ENCODE data around the gene GFPT1. TPM values are rescaled to one million over a fixed set of nuclear protein-coding genes. Genes with fewer than 3 reads are reported as not detected.

The GFPT1 gene
- total and polyA plus RNA-seq, 9 of the 15 experiments (the other 6 are each of a cell fraction or from before 2014, with no cell fraction given), result 6.6 to 38.3 (median 15.9) TPM

- Histone ChIP-seq H3K27me3 (ENCODE audit: control insufficient read depth in 2 of 2, insufficient read depth in 2 of 2, low read length in 2 of 2) (no peaks in the 10 kb centered on the region), H3K9me1 (ENCODE audit: control insufficient read depth, insufficient read depth, low read length) (no peaks in the 10 kb centered on the region), H3K36me3 (ENCODE audit: control insufficient read depth, insufficient read depth, low read length) (peaks cover 5% of the 10 kb centered on the region; the same call in 2 of the 3 replicates), H3K4me1 (replicated peaks in 1 of 2; ENCODE audit: control insufficient read depth in 2 of 2, insufficient read depth in 2 of 2, low read length in 2 of 2) (peaks cover 13 to 27% of the 10 kb centered on the region in 2 experiments), H4K20me1 (replicated peaks; ENCODE audit: control insufficient read depth, insufficient read depth, low read length) (no peaks in the 10 kb centered on the region), H3K79me2 (ENCODE audit: control insufficient read depth, insufficient read depth, low read length) (peaks cover 68% of the 10 kb centered on the region), H2AFZ (ENCODE audit: low read depth, low read length) (peak overlapping the region; percentile 33; the same call in 1 of the 2 replicates), H3K4me2 (ENCODE audit: insufficient read depth, low read length) (peak overlapping the region; percentile 98), H3K27ac (ENCODE audit: extremely low read depth, low read depth, low read length) (peak overlapping the region; percentile 81), H3K9me3 (replicated peaks; ENCODE audit: control insufficient read depth, insufficient read depth, low read depth, low read length) (no peaks in the 10 kb centered on the region), H3K9ac (ENCODE audit: insufficient read depth in 1 of 2, low read depth in 2 of 2, low read length in 2 of 2) (peak overlapping the region; percentile 97 to 99), H3K4me3 (peak overlapping the region; percentile 94)
- TF ChIP-seq AFF4 (CRISPR knock-in tag; IDR thresholded peaks at IDR 0.05) (0 out of 2 replicates have a peak, but pooled peaks have one; percentile 3), ARNT (IDR thresholded peaks at IDR 0.05) (0 out of 4 replicates have a peak, but pooled peaks of 1 of the 2 experiments have one; percentile 7), POLR2AphosphoS5 (IDR thresholded peaks at IDR 0.05; ENCODE audit: control insufficient read depth, insufficient read depth, low read depth, low read length) (no peak), ZNF395 (CRISPR knock-in tag; IDR thresholded peaks at IDR 0.05) (peak; percentile 60; the same call in 1 of the 2 replicates)
- ChIA-PET POLR2A (interaction anchor here (0.8 to 3.3 kb wide), 6 partner anchors 10 to 738 kb away, joined by 3 to 17 read pairs (median 3); partner anchors contain the start of gene NFU1), CTCF (ENCODE audit: low intra/inter-chr PET ratio) (no interaction called here)
- WGBS (ENCODE audit: insufficient coverage, low coverage, missing lambda C conversion rate), result 0% methylated on average over 6 of the region's 6 CpGs
- in situ Hi-C loops (cut with MboI) (no loop called here), intact Hi-C loops (cut with micrococcal nuclease) (loop anchor here (2.0 kb wide), 1 partner anchor 50 kb away; the partner anchor contains the start of gene NFU1)
- BruUV-seq (replicated peaks), result TSS peak; percentile 62
- no peak for DNase-seq (ENCODE audit: extremely low read depth in 1 of 4, low spot score in 3 of 4)
- peak; percentile 3; the same call in 2 of the 3 replicates for ATAC-seq
- FAIRE-seq, result no peak
These were observed 667 bp downstream of the GFPT1 start for GRCh38 chr2:69386360-69386759.
